GM12878 (cell line): ENCODE measurements around the gene S100A14. TPM values are rescaled to one million over a fixed set of nuclear protein-coding genes. Genes with fewer than 3 reads are reported as not detected.

Experiments used
- ATAC-seq: fragments of 200-7000 bp; cut with Tn5 transposase; 3 replicates; pipeline ENCODE4 v1.9.1; 2020; ENCODE audit warnings: mild to moderate bottlenecking, moderate library complexity
- BruUV-seq: library from RNA; stranded (reverse); fragments of 400-500 nt; replicated peaks from 2 replicates; lab custom pipeline; 2021; lab: Mats Ljungman, UMichigan
- CTCF ChIA-PET: fragments of 300-600 bp; sonication (Branson Sonifier 250); formaldehyde crosslinking; extraction: SDS; loops from one replicate; lab custom pipeline; 2021; ENCODE audit warnings: inconsistent platforms; lab: Yijun Ruan, JAX
- POLR2A ChIA-PET: fragments of 350-600 bp; formaldehyde crosslinking; extraction: SDS; loops from one replicate; lab custom pipeline; 2021; ENCODE audit warnings: inconsistent platforms; lab: Charles Lee
- RAD21 ChIA-PET: fragments of 300-600 bp; sonication (Branson Sonifier 250); formaldehyde crosslinking; loops from one replicate; lab custom pipeline; 2023; ENCODE audit warnings: antibody characterized with exemption; ENCODE audit not compliant: unreplicated experiment; lab: Charles Lee
- SMC1A ChIA-PET: fragments of 300-600 bp; sonication (Branson Sonifier 250); formaldehyde crosslinking; loops from one replicate; lab custom pipeline; 2023; ENCODE audit not compliant: unreplicated experiment, uncharacterized antibody; lab: Charles Lee
- DNase-seq: peaks from one replicate; pipeline ENCODE4 v3.0.0-alpha.2; 2011; ENCODE audit warnings: low read depth, low spot score
- FAIRE-seq: peaks from 3 replicates; lab custom pipeline; 2011; peaks lifted over from hg19 to GRCh38; lab: Jason Lieb, UNC
- H2AFZ ChIP-seq: 2 replicates; pipeline ENCODE4 v1.6.0; 2011; ENCODE audit warnings: low read depth, low read length, control low read depth; ENCODE audit not compliant: control insufficient read depth
- H3K27ac ChIP-seq: 2 replicates; pipeline ENCODE4 v1.5.1; 2011; ENCODE audit warnings: control low read depth; ENCODE audit not compliant: control insufficient read depth, insufficient read depth
- H3K27me3 ChIP-seq, 2 experiments: replicated peaks in 1 of 2; 2 replicates each; pipeline versions ENCODE4 v1.6.0 to v1.6.1; 2011; ENCODE audit warnings: low read length in 1 of 2; ENCODE audit not compliant: control insufficient read depth in 2 of 2, insufficient read depth in 2 of 2
- H3K36me3 ChIP-seq, 2 experiments: 2 replicates each; pipeline ENCODE4 v1.5.1; 2011; ENCODE audit warnings: low read length in 1 of 2; ENCODE audit not compliant: control insufficient read depth in 2 of 2, insufficient read depth in 2 of 2
- H3K4me1 ChIP-seq: 2 replicates; pipeline ENCODE4 v1.6.1; 2011; ENCODE audit warnings: mild to moderate bottlenecking, low read length, moderate library complexity, mixed read lengths; ENCODE audit not compliant: control insufficient read depth, insufficient read depth
- H3K4me2 ChIP-seq: 2 replicates; pipeline ENCODE4 v1.6.0; 2011; ENCODE audit warnings: control low read depth; ENCODE audit not compliant: control insufficient read depth, insufficient read depth
- H3K4me3 ChIP-seq: fragments of 200-600 bp; sonication (generic); 2 replicates; pipeline ENCODE4 v1.5.1; 2016
- H3K79me2 ChIP-seq: 2 replicates; pipeline ENCODE4 v1.6.0; 2011; ENCODE audit warnings: low read length; ENCODE audit not compliant: control insufficient read depth, insufficient read depth
- H3K9ac ChIP-seq: 2 replicates; pipeline ENCODE4 v1.8.0; 2011; ENCODE audit warnings: low read length, control low read depth, mixed read lengths; ENCODE audit not compliant: control insufficient read depth, insufficient read depth
- H3K9me3 ChIP-seq: replicated peaks from 3 replicates; pipeline ENCODE4 v1.5.1; 2011; ENCODE audit warnings: mild to moderate bottlenecking, low read length; ENCODE audit not compliant: control insufficient read depth, insufficient read depth
- H4K20me1 ChIP-seq: 2 replicates; pipeline ENCODE4 v1.6.0; 2011; ENCODE audit not compliant: control insufficient read depth, insufficient read depth
- CEBPB ChIP-seq, 2 experiments: fragments of 150-350 bp in 1 of 2; IDR thresholded peaks; 2 replicates each; pipeline ENCODE4 v1.6.1; 2012 to 2014; ENCODE audit warnings: low read depth in 2 of 2, low read length in 2 of 2, borderline replicate concordance in 1 of 2, inconsistent platforms in 1 of 2
- CHD1 ChIP-seq: IDR thresholded peaks from 2 replicates; pipeline ENCODE4 v1.6.1; 2012; ENCODE audit warnings: low read depth, low read length, improper control_type of control experiment
- CREM ChIP-seq: IDR thresholded peaks from 2 replicates; pipeline ENCODE4 v1.6.1; 2014; ENCODE audit warnings: antibody characterized with exemption, low read depth
- HDAC2 ChIP-seq: fragments of 200-600 bp; sonication (generic); IDR thresholded peaks from 2 replicates; pipeline ENCODE4 v1.6.1; 2017
- HDAC6 ChIP-seq: fragments of 200-600 bp; sonication (generic); IDR thresholded peaks from one replicate; pipeline ENCODE4 v1.8.0; 2017; ENCODE audit warnings: antibody characterized with exemption; ENCODE audit not compliant: unreplicated experiment
- MXI1 ChIP-seq: fragments of 150-350 bp; IDR thresholded peaks from 2 replicates; pipeline ENCODE4 v1.6.1; 2011; ENCODE audit warnings: low read depth, mild to moderate bottlenecking, inconsistent platforms, low read length, improper control_type of control experiment
- NFYA ChIP-seq: IDR thresholded peaks from 2 replicates; pipeline ENCODE4 v1.6.1; 2011; ENCODE audit warnings: low read depth, mild to moderate bottlenecking, low read length, improper control_type of control experiment, borderline replicate concordance
- PAX8 ChIP-seq: fragments of 450-650 bp; IDR thresholded peaks from 2 replicates; pipeline ENCODE4 v1.6.1; 2017; ENCODE audit warnings: mild to moderate bottlenecking, moderate library complexity
- RELA ChIP-seq: fragments of 450-650 bp; IDR thresholded peaks from 2 replicates; pipeline ENCODE4 v1.8.0; 2014; ENCODE audit warnings: borderline replicate concordance; ENCODE audit not compliant: partially characterized antibody
- SMAD1 ChIP-seq: fragments of 450-650 bp; IDR thresholded peaks from 2 replicates; pipeline ENCODE4 v1.6.1; 2018; ENCODE audit warnings: mild to moderate bottlenecking, low read depth; ENCODE audit not compliant: partially characterized antibody
- SUZ12 ChIP-seq: fragments of 200-600 bp; sonication (generic); IDR thresholded peaks from one replicate; pipeline ENCODE4 v1.6.1; 2018; ENCODE audit warnings: antibody characterized with exemption, mild to moderate bottlenecking; ENCODE audit not compliant: unreplicated experiment
- WGBS: methylation state at CpG from one replicate; pipeline ENCODE4 v1.1.6; 2016; ENCODE audit warnings: low lambda C conversion rate; ENCODE audit not compliant: insufficient replicate concordance, insufficient coverage; ENCODE audit errors: missing lambda C conversion rate; 5-methylcytosine and 5-hydroxymethylcytosine counted together
- in situ Hi-C: fragments of 300-500 bp; cut with MboI; formaldehyde crosslinking; loops from 9 replicates; pipeline ENCODE4 v1.14.3; 2018; ENCODE audit warnings: mixed read lengths
- intact Hi-C: fragments of 100-400 bp; cut with micrococcal nuclease; formaldehyde crosslinking; loops from one replicate; pipeline ENCODE4 v1.14.2; 2022; ENCODE audit not compliant: unreplicated experiment
- polyA plus RNA-seq, 11 experiments: library from polyadenylated mRNA; depleted of rRNA in 4 of 11; unstranded in 6 of 11; stranded (reverse) in 5 of 11; fragments of >200 nt; fragmentation: Nextera tagmentation in 4 of 11; fragmentation: Illumina TruSeq in 1 of 11; extraction: Ambion mirVana in 4 of 11; extraction: Trizol in 1 of 11; gene quantifications; 1 replicate in 1 of 11; 2 replicates in 10 of 11; pipeline versions ENCODE4 v1.2.1 to v1.2.3, GENCODE V29; 2011 to 2016; ENCODE audit warnings: inconsistent platforms in 2 of 11, missing spikeins in 2 of 11, low read depth in 1 of 11
- total RNA-seq, 4 experiments: library from RNA; depleted of rRNA in 3 of 4; stranded (reverse); fragments of >200 nt in 3 of 4; fragmentation: Illumina TruSeq in 1 of 4; extraction: Trizol in 1 of 4; gene quantifications; 2 replicates each; pipeline versions ENCODE4 v1.2.1 to v1.2.3, GENCODE V29; 2013 to 2021
- TF ChIP-seq, protein P1 (sequence below): fragments of 450-650 bp; IDR thresholded peaks from 2 replicates; pipeline ENCODE4 v1.6.1; 2018; ENCODE audit warnings: borderline replicate concordance, mild to moderate bottlenecking; ENCODE audit not compliant: partially characterized antibody
- TF ChIP-seq, protein P2 (sequence below): IDR thresholded peaks from 2 replicates; pipeline ENCODE4 v1.6.1; 2011; ENCODE audit warnings: borderline replicate concordance, low read depth, mild to moderate bottlenecking, moderate library complexity, mixed read lengths, low read length; ENCODE audit not compliant: insufficient read depth; ENCODE audit errors: extremely low read length
- TF ChIP-seq, protein P3 (sequence below): IDR thresholded peaks from 2 replicates; pipeline ENCODE4 v1.6.1; 2012; ENCODE audit warnings: low read depth, low read length, improper control_type of control experiment
- TF ChIP-seq, protein P4 (sequence below), 3 experiments: IDR thresholded peaks in 2 of 3; conservative IDR thresholded peaks in 1 of 3; 2 replicates each; pipeline ENCODE4 v1.5.1; 2011; ENCODE audit warnings: low read depth in 3 of 3, low read length in 3 of 3, mild to moderate bottlenecking in 3 of 3, control low read depth in 2 of 3, moderate library complexity in 2 of 3, inconsistent platforms in 1 of 3, mixed read lengths in 1 of 3; ENCODE audit not compliant: control insufficient read depth in 2 of 3, insufficient read depth in 1 of 3; ENCODE audit errors: extremely low read depth in 1 of 3

The S100A14 gene
- total and polyA plus RNA-seq, 10 of the 15 experiments (the other 5 are each of a cell fraction or from before 2014, with no cell fraction given): 0.20 to 0.77 (median 0.45) TPM; not detected in 4

DNA sequence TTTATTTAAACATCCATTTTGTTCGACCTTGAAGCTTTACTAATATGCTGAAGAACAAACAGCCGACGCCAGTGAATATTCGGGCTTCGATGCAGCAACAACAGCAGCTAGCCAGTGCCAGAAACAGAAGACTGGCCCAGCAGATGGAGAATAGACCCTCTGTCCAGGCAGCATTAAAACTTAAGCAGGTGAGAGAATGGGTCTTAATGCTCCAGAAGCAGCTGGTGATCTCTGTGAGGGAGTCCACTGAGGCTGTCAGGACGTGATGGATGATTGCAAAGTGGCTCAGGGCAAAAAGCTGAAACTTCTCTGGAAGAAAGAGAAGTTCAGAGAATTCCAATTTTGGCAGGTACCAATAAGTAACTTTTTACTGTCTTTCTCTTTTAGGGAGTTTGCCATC, 22.1 kb upstream of the S100A14 start:
- 99% methylated on average over 6 of the region's 6 CpGs for WGBS
- peaks cover 4% of the 10 kb centered on the region for H3K4me1 ChIP-seq
- no peak for TF ChIP-seq SUZ12
- TF ChIP-seq SMAD1: no peak
- TF ChIP-seq CREM: no peak
- TF ChIP-seq, protein P1, sequence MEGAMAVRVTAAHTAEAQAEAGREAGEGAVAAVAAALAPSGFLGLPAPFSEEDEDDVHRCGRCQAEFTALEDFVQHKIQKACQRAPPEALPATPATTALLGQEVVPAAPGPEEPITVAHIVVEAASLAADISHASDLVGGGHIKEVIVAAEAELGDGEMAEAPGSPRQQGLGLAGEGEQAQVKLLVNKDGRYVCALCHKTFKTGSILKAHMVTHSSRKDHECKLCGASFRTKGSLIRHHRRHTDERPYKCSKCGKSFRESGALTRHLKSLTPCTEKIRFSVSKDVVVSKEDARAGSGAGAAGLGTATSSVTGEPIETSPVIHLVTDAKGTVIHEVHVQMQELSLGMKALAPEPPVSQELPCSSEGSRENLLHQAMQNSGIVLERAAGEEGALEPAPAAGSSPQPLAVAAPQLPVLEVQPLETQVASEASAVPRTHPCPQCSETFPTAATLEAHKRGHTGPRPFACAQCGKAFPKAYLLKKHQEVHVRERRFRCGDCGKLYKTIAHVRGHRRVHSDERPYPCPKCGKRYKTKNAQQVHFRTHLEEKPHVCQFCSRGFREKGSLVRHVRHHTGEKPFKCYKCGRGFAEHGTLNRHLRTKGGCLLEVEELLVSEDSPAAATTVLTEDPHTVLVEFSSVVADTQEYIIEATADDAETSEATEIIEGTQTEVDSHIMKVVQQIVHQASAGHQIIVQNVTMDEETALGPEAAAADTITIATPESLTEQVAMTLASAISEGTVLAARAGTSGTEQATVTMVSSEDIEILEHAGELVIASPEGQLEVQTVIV: no peak
- no peak for TF ChIP-seq CEBPB (IDR thresholded peaks at IDR 0.05; ENCODE audit: borderline replicate concordance in 1 of 2, low read depth in 2 of 2, low read length in 2 of 2)
- no peak for TF ChIP-seq RELA
- TF ChIP-seq HDAC2: no peak
- TF ChIP-seq HDAC6: no peak
- TF ChIP-seq NFYA: no peak
- TF ChIP-seq, protein P2, sequence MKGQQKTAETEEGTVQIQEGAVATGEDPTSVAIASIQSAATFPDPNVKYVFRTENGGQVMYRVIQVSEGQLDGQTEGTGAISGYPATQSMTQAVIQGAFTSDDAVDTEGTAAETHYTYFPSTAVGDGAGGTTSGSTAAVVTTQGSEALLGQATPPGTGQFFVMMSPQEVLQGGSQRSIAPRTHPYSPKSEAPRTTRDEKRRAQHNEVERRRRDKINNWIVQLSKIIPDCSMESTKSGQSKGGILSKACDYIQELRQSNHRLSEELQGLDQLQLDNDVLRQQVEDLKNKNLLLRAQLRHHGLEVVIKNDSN: no peak
- TF ChIP-seq, protein P3, sequence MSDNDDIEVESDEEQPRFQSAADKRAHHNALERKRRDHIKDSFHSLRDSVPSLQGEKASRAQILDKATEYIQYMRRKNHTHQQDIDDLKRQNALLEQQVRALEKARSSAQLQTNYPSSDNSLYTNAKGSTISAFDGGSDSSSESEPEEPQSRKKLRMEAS: no peak
- TF ChIP-seq, protein P4, sequence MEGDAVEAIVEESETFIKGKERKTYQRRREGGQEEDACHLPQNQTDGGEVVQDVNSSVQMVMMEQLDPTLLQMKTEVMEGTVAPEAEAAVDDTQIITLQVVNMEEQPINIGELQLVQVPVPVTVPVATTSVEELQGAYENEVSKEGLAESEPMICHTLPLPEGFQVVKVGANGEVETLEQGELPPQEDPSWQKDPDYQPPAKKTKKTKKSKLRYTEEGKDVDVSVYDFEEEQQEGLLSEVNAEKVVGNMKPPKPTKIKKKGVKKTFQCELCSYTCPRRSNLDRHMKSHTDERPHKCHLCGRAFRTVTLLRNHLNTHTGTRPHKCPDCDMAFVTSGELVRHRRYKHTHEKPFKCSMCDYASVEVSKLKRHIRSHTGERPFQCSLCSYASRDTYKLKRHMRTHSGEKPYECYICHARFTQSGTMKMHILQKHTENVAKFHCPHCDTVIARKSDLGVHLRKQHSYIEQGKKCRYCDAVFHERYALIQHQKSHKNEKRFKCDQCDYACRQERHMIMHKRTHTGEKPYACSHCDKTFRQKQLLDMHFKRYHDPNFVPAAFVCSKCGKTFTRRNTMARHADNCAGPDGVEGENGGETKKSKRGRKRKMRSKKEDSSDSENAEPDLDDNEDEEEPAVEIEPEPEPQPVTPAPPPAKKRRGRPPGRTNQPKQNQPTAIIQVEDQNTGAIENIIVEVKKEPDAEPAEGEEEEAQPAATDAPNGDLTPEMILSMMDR (IDR thresholded peaks at IDR 0.05 in 2 of 3, conservative IDR thresholded peaks at IDR 0.05 in 1 of 3; ENCODE audit: control insufficient read depth in 2 of 3, extremely low read depth in 1 of 3, insufficient read depth in 1 of 3, low read depth in 3 of 3, low read length in 3 of 3): no peak
- TF ChIP-seq CHD1: no peak
- no peak for TF ChIP-seq PAX8
- TF ChIP-seq MXI1: no peak

More for the DNA sequence above, 22.1 kb upstream of the S100A14 start:
- CTCF ChIA-PET: interaction anchor here (0.7 to 1.7 kb wide), 9 partner anchors 10 to 633 kb away, joined by 3 to 6 read pairs (median 3); partner anchors contain the start of genes S100A1 and S100A13
- intact Hi-C loops (no loop called here), in situ Hi-C loops (no loop called here)
- no peak overlapping the region for H3K9ac ChIP-seq
- H3K27ac ChIP-seq: no peak overlapping the region
- SMC1A ChIA-PET: interaction anchor here (1.0 to 1.8 kb wide), 4 partner anchors 14 to 107 kb away, joined by 3 to 5 read pairs (median 3); no protein-coding TSS in a partner anchor
- POLR2A ChIA-PET: interaction anchor here (0.7 to 1.8 kb wide), 5 partner anchors 9 to 94 kb away, joined by 3 to 6 read pairs (median 6); no protein-coding TSS in a partner anchor
- peaks cover 33% of the 10 kb centered on the region for H3K79me2 ChIP-seq
- H3K9me3 ChIP-seq: no peaks in the 10 kb centered on the region
- no peak overlapping the region for H3K4me3 ChIP-seq
- H2AFZ ChIP-seq: no peak overlapping the region
- no peaks in the 10 kb centered on the region for H3K27me3 ChIP-seq
- RAD21 ChIA-PET: interaction anchor here (1.4 to 2.4 kb wide), 3 partner anchors 10 to 127 kb away, joined by 3 to 7 read pairs (median 6); partner anchors contain the start of genes S100A1 and S100A13
- BruUV-seq: no TSS peak
- ATAC-seq (no peak), DNase-seq (no peak), FAIRE-seq (no peak)
- no peaks in the 10 kb centered on the region for H4K20me1 ChIP-seq
- H3K36me3 ChIP-seq: peaks cover 5 to 47% of the 10 kb centered on the region in 2 experiments
- H3K4me2 ChIP-seq: no peak overlapping the region
